GM19324 (cell line): ENCODE data around the gene MRAS.
"Not testable (repeated sequence)": the region's sequence is repeated elsewhere in the genome, so short reads cannot be mapped to it uniquely, and the experiment has no call there.

Source experiments
- ATAC-seq: cut with Tn5 transposase; IDR thresholded peaks from one replicate; pipeline ENCODE4 v1.9.1; 2021; ENCODE audit warnings: mild to moderate bottlenecking, moderate library complexity; ENCODE audit not compliant: unreplicated experiment, low FRiP score

Gene MRAS

GRCh38 chr3:138441256-138441655 is 92.9 kb downstream of the MRAS start:
- no peak for ATAC-seq

GRCh38 chr3:138441742-138442141 is 93.4 kb downstream of the MRAS start:
- no peak for ATAC-seq

DNA sequence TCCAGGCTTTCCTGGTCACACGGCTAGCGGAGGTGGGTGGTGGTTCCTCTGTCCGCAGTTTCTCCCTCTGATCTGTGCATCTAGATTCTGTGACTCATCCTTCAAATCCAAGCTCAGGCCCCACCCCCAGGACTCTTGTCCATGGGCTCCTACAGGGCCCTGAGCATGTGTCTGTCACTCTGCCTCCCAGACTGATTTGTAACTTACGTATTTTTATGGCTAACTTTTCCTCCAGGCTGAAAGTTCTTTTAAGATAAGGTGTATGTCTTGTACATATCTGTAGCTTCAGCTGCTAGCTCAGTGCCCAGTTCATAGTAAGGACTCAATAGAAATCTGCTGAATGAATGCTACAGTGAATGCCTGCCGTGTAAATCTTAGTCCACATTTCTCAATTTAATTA is 94.1 kb downstream of the MRAS start:
- ATAC-seq: no peak

DNA sequence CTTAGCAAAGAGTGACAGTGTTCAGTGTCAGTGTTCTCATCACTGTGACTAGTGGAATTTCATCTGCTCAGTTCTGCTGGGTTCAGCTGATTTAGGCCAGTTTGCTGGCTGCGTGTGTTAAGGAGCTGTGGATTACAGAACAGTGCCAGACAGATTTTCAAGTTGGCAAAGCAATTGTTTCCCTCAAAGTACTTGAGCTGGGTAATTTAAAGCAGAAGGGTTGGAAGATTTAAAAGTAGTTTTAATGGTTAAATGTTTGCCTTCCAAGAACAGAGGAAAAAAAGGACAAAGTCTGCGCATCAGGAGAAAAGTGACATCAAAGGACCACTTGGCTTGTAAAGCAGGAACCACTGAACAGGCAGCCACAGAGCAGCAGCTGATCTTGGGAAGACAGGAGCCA is 94.7 kb downstream of the MRAS start:
- ATAC-seq: no peak

- ATAC-seq: no peak
These were observed 95.4 kb downstream of the MRAS start for GRCh38 chr3:138443521-138444503.

DNA sequence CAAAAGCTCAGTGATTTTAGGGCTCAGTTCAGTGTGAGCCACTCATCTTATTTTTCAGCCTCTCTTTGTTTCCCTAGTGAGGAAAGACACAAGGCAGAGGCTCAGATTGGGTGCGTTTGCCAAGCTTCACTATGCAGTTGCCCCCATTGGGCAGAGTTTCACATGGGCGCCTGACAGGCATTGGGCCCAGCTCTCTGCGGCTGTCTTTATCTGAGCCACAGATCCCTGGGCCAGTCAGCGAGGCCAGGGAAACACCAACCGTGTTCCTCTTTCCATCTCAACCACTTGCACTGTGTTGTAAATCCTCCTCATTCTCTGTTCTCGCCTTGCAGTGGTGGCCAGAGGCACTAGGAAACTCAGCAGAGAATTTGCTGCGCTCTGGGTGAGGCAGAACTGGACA is 96.9 kb downstream of the MRAS start:
- no peak for ATAC-seq

DNA sequence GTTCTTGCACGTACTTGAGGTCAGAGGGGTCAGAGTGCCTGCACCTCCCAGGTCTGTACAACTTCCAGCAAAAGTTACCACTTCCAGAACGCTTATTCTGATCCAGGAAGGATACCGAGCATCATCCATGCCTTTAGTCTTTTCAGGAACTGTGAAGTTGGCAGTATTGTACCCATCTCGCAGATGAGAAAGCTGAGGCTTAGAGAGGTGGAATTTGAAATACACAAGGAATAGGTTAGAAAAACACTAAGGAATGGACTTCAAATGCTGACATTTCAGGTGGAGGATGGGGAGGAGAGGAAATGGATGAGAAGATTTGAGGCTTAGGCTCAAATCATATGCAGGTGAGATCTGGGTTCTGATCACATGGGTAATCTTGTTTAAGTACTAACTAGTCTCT is 97.3 kb downstream of the MRAS start:
- ATAC-seq: no peak

- ATAC-seq: no peak
These were observed 100.3 kb downstream of the MRAS start for GRCh38 chr3:138448631-138449030.

DNA sequence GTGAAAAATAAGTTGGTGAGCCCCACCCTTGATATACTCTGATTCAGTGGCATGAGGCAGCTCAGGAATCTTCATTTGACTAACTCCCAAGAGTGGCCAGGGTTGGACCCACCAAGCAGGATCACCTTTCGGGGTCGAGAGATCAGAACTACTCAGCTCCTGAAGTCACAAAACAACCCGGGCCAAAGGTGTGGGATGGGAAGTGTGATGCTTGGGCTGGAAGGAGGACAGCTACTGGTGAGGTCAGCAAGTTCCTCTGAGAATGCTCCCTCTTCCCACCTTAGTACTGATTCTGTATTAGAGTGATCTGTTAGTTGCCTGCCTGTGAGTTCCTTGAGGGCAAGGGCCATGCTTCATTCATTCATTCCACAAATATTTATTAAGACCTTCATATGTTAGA is 101.1 kb downstream of the MRAS start:
- ATAC-seq: no peak

GRCh38 chr3:138450181-138450580 is 101.8 kb downstream of the MRAS start:
- no peak for ATAC-seq

DNA sequence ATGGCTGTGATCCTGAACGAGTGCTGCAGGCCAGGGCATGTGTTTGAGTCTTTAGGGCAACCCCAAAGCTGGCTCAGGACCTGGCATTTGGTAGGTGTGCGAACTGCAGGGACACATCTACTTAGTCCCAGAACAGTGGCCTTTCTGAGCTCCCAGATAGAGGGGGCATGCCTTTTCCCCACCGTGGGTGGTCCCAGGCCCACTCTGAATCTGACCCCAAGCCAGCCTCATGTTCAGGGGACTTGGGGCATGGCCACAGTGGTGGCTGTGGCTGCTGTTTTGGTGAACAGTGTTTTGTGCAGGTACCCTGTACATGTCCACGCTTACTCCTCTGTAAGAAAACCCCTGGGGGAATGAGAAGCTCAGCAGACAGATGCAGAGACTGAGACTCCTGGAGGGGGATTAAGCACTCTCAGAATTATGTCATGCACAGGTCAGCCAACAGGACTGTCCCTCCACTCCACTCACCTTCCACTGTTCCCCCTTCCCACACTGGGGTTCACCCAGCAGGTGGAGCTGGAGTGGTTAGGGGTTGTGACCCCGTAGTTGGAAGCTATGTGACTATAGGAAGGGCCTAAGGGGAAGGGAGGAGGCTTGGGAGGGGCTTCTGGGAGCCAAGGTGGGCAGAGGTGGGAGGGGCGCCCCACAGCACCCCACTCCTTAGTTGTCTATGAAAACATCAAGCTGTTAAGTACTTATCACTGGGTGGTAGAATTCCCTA is 102.5 kb downstream of the MRAS start:
- ATAC-seq: no peak

DNA sequence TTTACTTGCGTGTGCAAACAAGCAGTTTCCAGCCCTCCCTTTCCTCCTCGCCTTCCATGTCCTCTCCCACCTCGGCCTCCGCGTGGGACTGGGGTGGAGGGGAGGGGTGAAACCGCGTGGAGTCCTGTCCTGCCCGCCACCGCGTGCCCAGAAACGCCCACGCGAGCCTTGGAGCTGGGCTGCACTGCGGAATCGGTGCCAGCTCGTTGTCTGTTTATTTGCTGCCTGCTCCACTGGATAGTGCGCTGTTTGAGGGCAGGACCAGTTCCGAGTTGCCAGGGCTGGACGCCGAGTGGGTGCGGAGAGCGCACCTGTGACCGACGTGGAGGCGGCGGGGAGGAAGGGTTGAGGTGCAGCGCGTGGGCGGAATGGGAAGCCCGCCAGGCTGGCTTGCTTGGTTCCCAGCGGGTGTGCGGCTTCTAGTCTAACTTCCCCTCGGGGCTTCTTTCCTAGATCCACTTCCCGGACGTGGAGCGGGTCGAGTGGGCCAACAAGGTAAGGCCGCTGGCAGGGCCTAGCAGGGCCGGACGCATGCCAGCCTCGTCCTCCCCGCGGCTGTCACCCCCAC is 103.3 kb downstream of the MRAS start:
- ATAC-seq: no peak

- no peak for ATAC-seq
These were observed 104.1 kb downstream of the MRAS start for GRCh38 chr3:138452436-138452835.

DNA sequence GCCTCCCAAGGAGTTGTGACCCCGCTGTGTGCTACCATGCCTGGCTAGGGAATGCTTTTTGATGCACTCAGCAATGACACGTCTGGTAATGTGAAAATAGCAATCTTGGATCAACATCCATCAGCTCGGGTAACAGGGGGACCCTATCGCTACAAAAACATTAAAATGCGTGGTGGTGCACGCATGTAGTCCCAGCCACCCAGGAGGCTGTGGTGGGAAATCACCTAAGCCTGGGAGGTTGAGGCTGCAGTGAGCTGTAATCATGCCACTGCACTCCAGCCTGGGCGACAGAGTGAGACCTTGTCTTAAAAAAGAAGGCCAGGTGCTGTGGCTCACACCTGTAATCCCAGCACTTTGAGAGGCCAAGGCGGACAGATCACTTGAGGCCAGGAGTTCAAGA is 105.6 kb downstream of the MRAS start:
- ATAC-seq: not testable (repeated sequence)
